ENCODE data around the gene UBASH3A.

UBASH3A gene

GRCh38 chr21:42384989-42385388, 18.7 kb upstream of the UBASH3A start:
- Histone ChIP-seq H3K9ac (ENCODE audit: low read length) (no peak overlapping the region), H3K27me3 (ENCODE audit: insufficient read depth, low read length) (no peaks in the 10 kb centered on the region), H2BK12ac (ENCODE audit: low read length) (no peak overlapping the region), H2AFZ (ENCODE audit: insufficient read depth, low read length, poor library complexity) (no peak overlapping the region), H4K91ac (ENCODE audit: low read depth, low read length) (no peak overlapping the region), H3K4ac (ENCODE audit: low read depth, low read length) (no peak overlapping the region), H3K9me3 (ENCODE audit: insufficient read depth, low read depth, low read length) (peaks cover 6% of the 10 kb centered on the region), H4K8ac (ENCODE audit: low read depth, low read length) (no peak overlapping the region), H2AK5ac (ENCODE audit: low read length) (no peak overlapping the region), H2BK120ac (ENCODE audit: insufficient read depth, low read length, poor library complexity) (no peak overlapping the region), H3K27ac (ENCODE audit: low read depth, low read length) (no peak overlapping the region), H3K4me3 (ENCODE audit: low read depth, low read length) (no peak overlapping the region), H3K4me1 (ENCODE audit: control insufficient read depth in 1 of 2, insufficient read depth in 2 of 2, low read length in 2 of 2) (peaks cover 0 to 4% of the 10 kb centered on the region in 2 experiments), H3K18ac (ENCODE audit: low read length) (no peak overlapping the region), H3K79me1 (ENCODE audit: low read length) (no peaks in the 10 kb centered on the region), H3K79me2 (ENCODE audit: control insufficient read depth, insufficient read depth, low read length, poor library complexity) (no peaks in the 10 kb centered on the region), H3K4me2 (ENCODE audit: low read length) (no peak overlapping the region), H2BK5ac (ENCODE audit: low read depth, low read length, poor library complexity) (no peak overlapping the region), H4K12ac (ENCODE audit: low read depth, low read length) (no peak overlapping the region), H3K23ac (ENCODE audit: low read length) (no peak overlapping the region), H3K36me3 (ENCODE audit: control insufficient read depth in 1 of 2, insufficient read depth in 2 of 2, low read length in 2 of 2) (no peaks in the 10 kb centered on the region), H3K14ac (ENCODE audit: low read length) (no peak overlapping the region)
- no peak for DNase-seq
- no CpG with 5 or more reads among the region's 2 CpGs for WGBS (ENCODE audit: extremely low coverage, insufficient coverage, insufficient read length)

- H3K23ac ChIP-seq (ENCODE audit: low read length), result no peak overlapping the region
- no peak overlapping the region for H4K8ac ChIP-seq (ENCODE audit: low read depth, low read length)
- H2BK120ac ChIP-seq (ENCODE audit: insufficient read depth, low read length, poor library complexity), result no peak overlapping the region
- DNase-seq, result peak in 1 of 2 donors; percentile 37
- no peak overlapping the region for H3K4me2 ChIP-seq (ENCODE audit: low read length)
- H3K14ac ChIP-seq (ENCODE audit: low read length), result no peak overlapping the region
- H2BK5ac ChIP-seq (ENCODE audit: low read depth, low read length, poor library complexity), result no peak overlapping the region
- H3K27me3 ChIP-seq (ENCODE audit: insufficient read depth, low read length), result no peaks in the 10 kb centered on the region
- no peak overlapping the region for H4K91ac ChIP-seq (ENCODE audit: low read depth, low read length)
- no peak overlapping the region for H3K4ac ChIP-seq (ENCODE audit: low read depth, low read length)
- H3K9me3 ChIP-seq (ENCODE audit: insufficient read depth, low read depth, low read length), result peaks cover 6% of the 10 kb centered on the region
- no peaks in the 10 kb centered on the region for H3K79me1 ChIP-seq (ENCODE audit: low read length)
- no peak overlapping the region for H4K12ac ChIP-seq (ENCODE audit: low read depth, low read length)
- H3K27ac ChIP-seq (ENCODE audit: low read depth, low read length), result no peak overlapping the region
- no peak overlapping the region for H2AFZ ChIP-seq (ENCODE audit: insufficient read depth, low read length, poor library complexity)
- no peak overlapping the region for H3K9ac ChIP-seq (ENCODE audit: low read length)
- H2BK12ac ChIP-seq (ENCODE audit: low read length), result no peak overlapping the region
- H3K79me2 ChIP-seq (ENCODE audit: control insufficient read depth, insufficient read depth, low read length, poor library complexity), result no peaks in the 10 kb centered on the region
- WGBS (ENCODE audit: extremely low coverage, insufficient coverage, insufficient read length), result no CpG with 5 or more reads among the region's 5 CpGs
- H3K4me1 ChIP-seq (ENCODE audit: control insufficient read depth in 1 of 2, insufficient read depth in 2 of 2, low read length in 2 of 2), result peaks cover 0 to 4% of the 10 kb centered on the region in 2 experiments
- no peaks in the 10 kb centered on the region for H3K36me3 ChIP-seq (ENCODE audit: control insufficient read depth in 1 of 2, insufficient read depth in 2 of 2, low read length in 2 of 2)
- no peak overlapping the region for H2AK5ac ChIP-seq (ENCODE audit: low read length)
- H3K18ac ChIP-seq (ENCODE audit: low read length), result no peak overlapping the region
- no peak overlapping the region for H3K4me3 ChIP-seq (ENCODE audit: low read depth, low read length)
Observed at GRCh38 chr21:42385619-42386018, 18.1 kb upstream of the UBASH3A start.

- no peak overlapping the region for H3K27ac ChIP-seq (ENCODE audit: low read depth, low read length)
- H3K27me3 ChIP-seq (ENCODE audit: insufficient read depth, low read length), result no peaks in the 10 kb centered on the region
- no peak overlapping the region for H4K12ac ChIP-seq (ENCODE audit: low read depth, low read length)
- no peak overlapping the region for H2AFZ ChIP-seq (ENCODE audit: insufficient read depth, low read length, poor library complexity)
- no peak overlapping the region for H2AK5ac ChIP-seq (ENCODE audit: low read length)
- no peak overlapping the region for H3K9ac ChIP-seq (ENCODE audit: low read length)
- no CpG with 5 or more reads among the region's 11 CpGs for WGBS (ENCODE audit: extremely low coverage, insufficient coverage, insufficient read length)
- H3K4me2 ChIP-seq (ENCODE audit: low read length), result no peak overlapping the region
- H2BK120ac ChIP-seq (ENCODE audit: insufficient read depth, low read length, poor library complexity), result no peak overlapping the region
- H3K23ac ChIP-seq (ENCODE audit: low read length), result no peak overlapping the region
- no peak overlapping the region for H2BK5ac ChIP-seq (ENCODE audit: low read depth, low read length, poor library complexity)
- H3K9me3 ChIP-seq (ENCODE audit: insufficient read depth, low read depth, low read length), result peaks cover 6% of the 10 kb centered on the region
- H3K79me1 ChIP-seq (ENCODE audit: low read length), result no peaks in the 10 kb centered on the region
- no peak overlapping the region for H2BK12ac ChIP-seq (ENCODE audit: low read length)
- peaks cover 0 to 4% of the 10 kb centered on the region in 2 experiments for H3K4me1 ChIP-seq (ENCODE audit: control insufficient read depth in 1 of 2, insufficient read depth in 2 of 2, low read length in 2 of 2)
- H4K91ac ChIP-seq (ENCODE audit: low read depth, low read length), result no peak overlapping the region
- no peak overlapping the region for H3K4me3 ChIP-seq (ENCODE audit: low read depth, low read length)
- no peak overlapping the region for H3K18ac ChIP-seq (ENCODE audit: low read length)
- no peak for DNase-seq
- no peak overlapping the region for H3K4ac ChIP-seq (ENCODE audit: low read depth, low read length)
- H3K36me3 ChIP-seq (ENCODE audit: control insufficient read depth in 1 of 2, insufficient read depth in 2 of 2, low read length in 2 of 2), result no peaks in the 10 kb centered on the region
- no peak overlapping the region for H3K14ac ChIP-seq (ENCODE audit: low read length)
- H3K79me2 ChIP-seq (ENCODE audit: control insufficient read depth, insufficient read depth, low read length, poor library complexity), result no peaks in the 10 kb centered on the region
- H4K8ac ChIP-seq (ENCODE audit: low read depth, low read length), result no peak overlapping the region
Observed at GRCh38 chr21:42386034-42386591, 17.6 kb upstream of the UBASH3A start.

GRCh38 chr21:42387164-42387563, 16.5 kb upstream of the UBASH3A start:
- no peak overlapping the region for H3K4ac ChIP-seq (ENCODE audit: low read depth, low read length)
- no peak overlapping the region for H2BK5ac ChIP-seq (ENCODE audit: low read depth, low read length, poor library complexity)
- H3K9ac ChIP-seq (ENCODE audit: low read length), result no peak overlapping the region
- H3K79me2 ChIP-seq (ENCODE audit: control insufficient read depth, insufficient read depth, low read length, poor library complexity), result no peaks in the 10 kb centered on the region
- no peak overlapping the region for H2BK12ac ChIP-seq (ENCODE audit: low read length)
- H3K27me3 ChIP-seq (ENCODE audit: insufficient read depth, low read length), result no peaks in the 10 kb centered on the region
- no peak overlapping the region for H2AK5ac ChIP-seq (ENCODE audit: low read length)
- peaks cover 0 to 4% of the 10 kb centered on the region in 2 experiments for H3K4me1 ChIP-seq (ENCODE audit: control insufficient read depth in 1 of 2, insufficient read depth in 2 of 2, low read length in 2 of 2)
- H3K36me3 ChIP-seq (ENCODE audit: control insufficient read depth in 1 of 2, insufficient read depth in 2 of 2, low read length in 2 of 2), result no peaks in the 10 kb centered on the region
- no peak overlapping the region for H3K14ac ChIP-seq (ENCODE audit: low read length)
- H3K23ac ChIP-seq (ENCODE audit: low read length), result no peak overlapping the region
- H3K79me1 ChIP-seq (ENCODE audit: low read length), result no peaks in the 10 kb centered on the region
- no peak overlapping the region for H2BK120ac ChIP-seq (ENCODE audit: insufficient read depth, low read length, poor library complexity)
- no peak overlapping the region for H3K27ac ChIP-seq (ENCODE audit: low read depth, low read length)
- no peak overlapping the region for H3K18ac ChIP-seq (ENCODE audit: low read length)
- H4K8ac ChIP-seq (ENCODE audit: low read depth, low read length), result no peak overlapping the region
- peaks cover 6% of the 10 kb centered on the region for H3K9me3 ChIP-seq (ENCODE audit: insufficient read depth, low read depth, low read length)
- H3K4me3 ChIP-seq (ENCODE audit: low read depth, low read length), result no peak overlapping the region
- H4K91ac ChIP-seq (ENCODE audit: low read depth, low read length), result no peak overlapping the region
- H4K12ac ChIP-seq (ENCODE audit: low read depth, low read length), result no peak overlapping the region
- H2AFZ ChIP-seq (ENCODE audit: insufficient read depth, low read length, poor library complexity), result no peak overlapping the region
- WGBS (ENCODE audit: extremely low coverage, insufficient coverage, insufficient read length), result no CpG with 5 or more reads among the region's 3 CpGs
- no peak overlapping the region for H3K4me2 ChIP-seq (ENCODE audit: low read length)
- no peak for DNase-seq
